ENCODE results near the gene VPS36. TPM values are rescaled to one million over a fixed set of nuclear protein-coding genes. Genes with fewer than 3 reads are reported as not detected.

VPS36 gene
- total RNA-seq, 1 experiment from 2014 or later = 19.2 TPM

DNA sequence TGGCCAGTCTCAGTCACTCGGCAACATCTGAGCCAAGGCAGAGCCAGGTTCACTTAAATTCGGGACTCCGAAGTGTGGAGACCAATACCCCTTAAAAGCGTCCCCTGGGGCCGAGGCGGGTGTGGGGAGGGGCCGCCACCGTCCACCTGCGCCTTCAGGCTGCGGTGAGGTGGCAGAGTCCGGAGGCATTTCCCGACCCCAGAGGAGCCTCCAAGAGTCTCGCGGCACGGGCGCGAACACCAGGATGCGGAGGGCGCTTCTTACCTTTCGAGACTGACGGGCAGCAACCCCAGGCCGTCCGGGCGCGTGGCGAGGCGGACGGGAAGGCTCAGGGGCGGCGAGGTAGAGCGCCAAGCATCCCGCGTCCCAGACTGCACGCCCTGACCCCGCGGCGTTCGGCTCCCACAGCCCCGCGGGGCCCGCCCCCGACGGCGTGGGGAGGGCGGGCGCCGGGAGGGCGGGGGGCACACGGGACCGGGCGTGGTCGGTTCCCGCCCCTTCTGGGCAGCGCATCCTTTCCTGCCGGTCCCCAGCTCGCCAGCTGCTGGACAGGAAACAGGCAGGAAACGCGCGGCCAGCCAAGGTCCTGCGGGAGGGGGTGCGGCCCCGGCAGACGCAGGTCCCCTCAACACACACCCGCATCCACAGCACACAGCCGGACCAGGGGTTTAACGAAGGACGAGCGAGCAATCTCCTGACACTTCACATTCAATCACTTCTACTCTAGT lies 44.5 kb downstream of the VPS36 start, which contains the start of gene THSD1 (continued):
- TF ChIP-seq ARID4B (CRISPR knock-in tag; IDR thresholded peaks at IDR 0.05; ENCODE audit: borderline replicate concordance) (no peak), ZNF396 (CRISPR knock-in tag; IDR thresholded peaks at IDR 0.05; ENCODE audit: borderline replicate concordance) (no peak), USF1 (CRISPR knock-in tag; IDR thresholded peaks at IDR 0.05) (no peak), TEAD4 (CRISPR knock-in tag; IDR thresholded peaks at IDR 0.05) (no peak), PRRX2 (CRISPR knock-in tag; IDR thresholded peaks at IDR 0.05) (no peak), OVOL2 (CRISPR knock-in tag; IDR thresholded peaks at IDR 0.05; ENCODE audit: borderline replicate concordance) (no peak), HMGXB4 (CRISPR knock-in tag; IDR thresholded peaks at IDR 0.05) (0 out of 2 replicates have a peak, but pooled peaks have one; percentile 50), SMAD4 (CRISPR knock-in tag; IDR thresholded peaks at IDR 0.05) (no peak), USF2 (CRISPR knock-in tag; IDR thresholded peaks at IDR 0.05) (no peak), ZNF219 (CRISPR knock-in tag; IDR thresholded peaks at IDR 0.05; ENCODE audit: borderline replicate concordance) (no peak), GTF2I (CRISPR knock-in tag; conservative IDR thresholded peaks at IDR 0.05) (no peak), MYBL2 (CRISPR knock-in tag; IDR thresholded peaks at IDR 0.05) (no peak), CREB1 (CRISPR knock-in tag; IDR thresholded peaks at IDR 0.05) (no peak), ZNF317 (CRISPR knock-in tag; IDR thresholded peaks at IDR 0.05; ENCODE audit: borderline replicate concordance, low read depth) (no peak), IRF2 (CRISPR knock-in tag; IDR thresholded peaks at IDR 0.05; ENCODE audit: borderline replicate concordance, low read depth) (no peak), SOX15 (CRISPR knock-in tag; IDR thresholded peaks at IDR 0.05) (no peak), ZNF416 (CRISPR knock-in tag; IDR thresholded peaks at IDR 0.05) (no peak), KAT7 (CRISPR knock-in tag; IDR thresholded peaks at IDR 0.05; ENCODE audit: borderline replicate concordance) (no peak), GRHL2 (CRISPR knock-in tag; IDR thresholded peaks at IDR 0.05; ENCODE audit: insufficient replicate concordance, severe bottlenecking) (no peak), PRDM15 (CRISPR knock-in tag; IDR thresholded peaks at IDR 0.05) (no peak), CREM (CRISPR knock-in tag; IDR thresholded peaks at IDR 0.05) (no peak), NR2C2 (CRISPR knock-in tag; IDR thresholded peaks at IDR 0.05) (no peak), JAZF1 (CRISPR knock-in tag; IDR thresholded peaks at IDR 0.05) (no peak), ZNF263 (CRISPR knock-in tag; IDR thresholded peaks at IDR 0.05; ENCODE audit: low read depth) (no peak)
- TF ChIP-seq, protein P1, sequence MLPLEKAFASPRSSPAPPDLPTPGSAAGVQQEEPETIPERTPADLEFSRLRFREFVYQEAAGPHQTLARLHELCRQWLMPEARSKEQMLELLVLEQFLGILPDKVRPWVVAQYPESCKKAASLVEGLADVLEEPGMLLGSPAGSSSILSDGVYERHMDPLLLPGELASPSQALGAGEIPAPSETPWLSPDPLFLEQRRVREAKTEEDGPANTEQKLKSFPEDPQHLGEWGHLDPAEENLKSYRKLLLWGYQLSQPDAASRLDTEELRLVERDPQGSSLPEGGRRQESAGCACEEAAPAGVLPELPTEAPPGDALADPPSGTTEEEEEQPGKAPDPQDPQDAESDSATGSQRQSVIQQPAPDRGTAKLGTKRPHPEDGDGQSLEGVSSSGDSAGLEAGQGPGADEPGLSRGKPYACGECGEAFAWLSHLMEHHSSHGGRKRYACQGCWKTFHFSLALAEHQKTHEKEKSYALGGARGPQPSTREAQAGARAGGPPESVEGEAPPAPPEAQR (CRISPR knock-in tag; IDR thresholded peaks at IDR 0.05) = no peak
- TF ChIP-seq, protein P2, sequence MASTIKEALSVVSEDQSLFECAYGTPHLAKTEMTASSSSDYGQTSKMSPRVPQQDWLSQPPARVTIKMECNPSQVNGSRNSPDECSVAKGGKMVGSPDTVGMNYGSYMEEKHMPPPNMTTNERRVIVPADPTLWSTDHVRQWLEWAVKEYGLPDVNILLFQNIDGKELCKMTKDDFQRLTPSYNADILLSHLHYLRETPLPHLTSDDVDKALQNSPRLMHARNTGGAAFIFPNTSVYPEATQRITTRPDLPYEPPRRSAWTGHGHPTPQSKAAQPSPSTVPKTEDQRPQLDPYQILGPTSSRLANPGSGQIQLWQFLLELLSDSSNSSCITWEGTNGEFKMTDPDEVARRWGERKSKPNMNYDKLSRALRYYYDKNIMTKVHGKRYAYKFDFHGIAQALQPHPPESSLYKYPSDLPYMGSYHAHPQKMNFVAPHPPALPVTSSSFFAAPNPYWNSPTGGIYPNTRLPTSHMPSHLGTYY (CRISPR knock-in tag; IDR thresholded peaks at IDR 0.05) = no peak

Measured in WTC11 (cell line).